Measurements from ENCODE around the gene RIN3. TPM values are rescaled to one million over a fixed set of nuclear protein-coding genes. Genes with fewer than 3 reads are reported as not detected.

RIN3 gene
- total RNA-seq, 1 donor from 2014 or later = 12.7 TPM

GRCh38 chr14:92552066-92552465 is 38.5 kb downstream of the RIN3 start:
- Mint-ChIP-seq H3K27me3 (ENCODE audit: low read depth) (no peaks in the 10 kb centered on the region), H3K4me1 (no peaks in the 10 kb centered on the region), H3K4me3 (no peak overlapping the region), H3K9me3 (no peaks in the 10 kb centered on the region), H3K27ac (ENCODE audit: unreplicated experiment) (no peak overlapping the region), H3K36me3 (ENCODE audit: low read depth) (no peaks in the 10 kb centered on the region)
- no peak for DNase-seq (ENCODE audit: low read depth, low spot score)
- TF ChIP-seq CTCF (conservative IDR thresholded peaks at IDR 0.05) = no peak

GRCh38 chr14:92553438-92553837 is 39.9 kb downstream of the RIN3 start:
- no peaks in the 10 kb centered on the region for H3K36me3 Mint-ChIP-seq (ENCODE audit: low read depth)
- H3K27ac Mint-ChIP-seq (ENCODE audit: unreplicated experiment) = no peak overlapping the region
- H3K4me1 Mint-ChIP-seq = no peaks in the 10 kb centered on the region
- no peaks in the 10 kb centered on the region for H3K27me3 Mint-ChIP-seq (ENCODE audit: low read depth)
- no peak for TF ChIP-seq CTCF (conservative IDR thresholded peaks at IDR 0.05)
- no peak overlapping the region for H3K4me3 Mint-ChIP-seq
- H3K9me3 Mint-ChIP-seq = no peaks in the 10 kb centered on the region
- no peak for DNase-seq (ENCODE audit: low read depth, low spot score)

- no peak for DNase-seq (ENCODE audit: low read depth, low spot score)
- H3K4me1 Mint-ChIP-seq = no peaks in the 10 kb centered on the region
- H3K27me3 Mint-ChIP-seq (ENCODE audit: low read depth) = no peaks in the 10 kb centered on the region
- H3K4me3 Mint-ChIP-seq = no peak overlapping the region
- TF ChIP-seq CTCF (conservative IDR thresholded peaks at IDR 0.05) = no peak
- H3K9me3 Mint-ChIP-seq = no peaks in the 10 kb centered on the region
- no peak overlapping the region for H3K27ac Mint-ChIP-seq (ENCODE audit: unreplicated experiment)
- no peaks in the 10 kb centered on the region for H3K36me3 Mint-ChIP-seq (ENCODE audit: low read depth)
Measured at GRCh38 chr14:92555465-92556111, 42.0 kb downstream of the RIN3 start.

- Mint-ChIP-seq H3K36me3 (ENCODE audit: low read depth) (no peaks in the 10 kb centered on the region), H3K9me3 (no peaks in the 10 kb centered on the region), H3K4me3 (no peak overlapping the region), H3K27me3 (ENCODE audit: low read depth) (no peaks in the 10 kb centered on the region), H3K4me1 (no peaks in the 10 kb centered on the region), H3K27ac (ENCODE audit: unreplicated experiment) (no peak overlapping the region)
- no peak for DNase-seq (ENCODE audit: low read depth, low spot score)
- no peak for TF ChIP-seq CTCF (conservative IDR thresholded peaks at IDR 0.05)
Measured at GRCh38 chr14:92556255-92556741, 42.7 kb downstream of the RIN3 start.

GRCh38 chr14:92556863-92557543 is 43.4 kb downstream of the RIN3 start:
- Mint-ChIP-seq H3K27me3 (ENCODE audit: low read depth) (no peaks in the 10 kb centered on the region), H3K9me3 (no peaks in the 10 kb centered on the region), H3K4me3 (no peak overlapping the region), H3K27ac (ENCODE audit: unreplicated experiment) (no peak overlapping the region), H3K36me3 (ENCODE audit: low read depth) (no peaks in the 10 kb centered on the region), H3K4me1 (no peaks in the 10 kb centered on the region)
- DNase-seq (ENCODE audit: low read depth, low spot score) = no peak
- TF ChIP-seq CTCF (conservative IDR thresholded peaks at IDR 0.05) = no peak

Data from neural crest cell (in vitro differentiated cells).